PC-9 (cell line): Measurements from ENCODE around the gene ST7.

Experiments
- EZH2 ChIP-seq: fragments of 200-600 bp; sonication (generic); IDR thresholded peaks from 2 replicates; pipeline ENCODE4 v1.8.0; 2017; ENCODE audit warnings: antibody characterized with exemption, low read depth
- TF ChIP-seq, protein P1 (sequence below): fragments of 200-600 bp; sonication (generic); conservative IDR thresholded peaks from 2 replicates; pipeline ENCODE4 v1.6.1; 2017; ENCODE audit warnings: mixed run types, antibody characterized with exemption, mild to moderate bottlenecking, moderate library complexity

DNA sequence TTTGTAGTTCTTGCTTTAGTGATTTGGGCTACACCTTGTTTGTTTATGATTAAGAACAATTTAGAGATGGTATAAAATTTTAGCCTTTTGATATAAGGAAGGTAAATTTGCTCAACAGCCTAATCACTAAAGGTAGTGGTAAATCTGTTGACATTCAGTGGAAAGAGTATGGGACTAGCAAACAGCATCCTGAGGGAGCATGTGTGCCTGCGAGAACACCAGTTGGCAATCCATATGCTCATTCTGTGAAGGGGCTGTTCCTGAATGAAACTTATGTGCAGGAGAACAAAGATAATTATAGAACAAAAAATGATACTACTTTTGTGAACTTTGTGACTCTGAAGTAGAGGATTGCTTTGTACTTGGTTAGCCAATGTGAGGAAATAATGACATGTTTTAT is 46.9 kb upstream of the ST7 start:
- TF ChIP-seq, protein P1, sequence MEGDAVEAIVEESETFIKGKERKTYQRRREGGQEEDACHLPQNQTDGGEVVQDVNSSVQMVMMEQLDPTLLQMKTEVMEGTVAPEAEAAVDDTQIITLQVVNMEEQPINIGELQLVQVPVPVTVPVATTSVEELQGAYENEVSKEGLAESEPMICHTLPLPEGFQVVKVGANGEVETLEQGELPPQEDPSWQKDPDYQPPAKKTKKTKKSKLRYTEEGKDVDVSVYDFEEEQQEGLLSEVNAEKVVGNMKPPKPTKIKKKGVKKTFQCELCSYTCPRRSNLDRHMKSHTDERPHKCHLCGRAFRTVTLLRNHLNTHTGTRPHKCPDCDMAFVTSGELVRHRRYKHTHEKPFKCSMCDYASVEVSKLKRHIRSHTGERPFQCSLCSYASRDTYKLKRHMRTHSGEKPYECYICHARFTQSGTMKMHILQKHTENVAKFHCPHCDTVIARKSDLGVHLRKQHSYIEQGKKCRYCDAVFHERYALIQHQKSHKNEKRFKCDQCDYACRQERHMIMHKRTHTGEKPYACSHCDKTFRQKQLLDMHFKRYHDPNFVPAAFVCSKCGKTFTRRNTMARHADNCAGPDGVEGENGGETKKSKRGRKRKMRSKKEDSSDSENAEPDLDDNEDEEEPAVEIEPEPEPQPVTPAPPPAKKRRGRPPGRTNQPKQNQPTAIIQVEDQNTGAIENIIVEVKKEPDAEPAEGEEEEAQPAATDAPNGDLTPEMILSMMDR = no peak
- TF ChIP-seq EZH2 = no peak
